K562 (cell line): ENCODE results near the gene ZNF195. TPM values are rescaled to one million over a fixed set of nuclear protein-coding genes. Genes with fewer than 3 reads are reported as not detected.
"Not testable (repeated sequence)": the region's sequence is repeated elsewhere in the genome, so short reads cannot be mapped to it uniquely, and the experiment has no call there.

Source experiments
- BHLHE40 ChIP-seq: IDR thresholded peaks from 2 replicates; pipeline ENCODE4 v1.6.1; 2011; ENCODE audit warnings: low read length, improper control_type of control experiment
- BMI1 ChIP-seq: fragments of 150-350 bp; IDR thresholded peaks from 2 replicates; pipeline ENCODE4 v1.6.1; 2014; ENCODE audit warnings: low read length
- CXXC5 ChIP-seq: fragments of 250-450 bp; sonication (Bioruptor Pico); IDR thresholded peaks from 2 replicates; pipeline ENCODE4 v1.8.0; 2022; ENCODE audit warnings: inconsistent platforms, mild to moderate bottlenecking, moderate library complexity
- EGR1 ChIP-seq: fragments of 450-650 bp; conservative IDR thresholded peaks from 2 replicates; pipeline ENCODE4 v1.6.1; 2017; ENCODE audit warnings: mild to moderate bottlenecking
- FIP1L1 ChIP-seq: fragments of 200-400 bp; formaldehyde crosslinking; IDR thresholded peaks from 2 replicates; pipeline ENCODE4 v1.6.1; 2018; ENCODE audit warnings: mild to moderate bottlenecking, low read depth, low read length; ENCODE audit not compliant: poor library complexity, severe bottlenecking
- GABPB1 ChIP-seq: sonication (generic); formaldehyde crosslinking; IDR thresholded peaks from 2 replicates; pipeline ENCODE4 v1.8.0; 2022; ENCODE audit warnings: mild to moderate bottlenecking, missing genetic modification reagents
- MAX ChIP-seq: sonication (generic); formaldehyde crosslinking; IDR thresholded peaks from 2 replicates; pipeline ENCODE4 v1.9.0; 2022; ENCODE audit warnings: mild to moderate bottlenecking, missing genetic modification reagents
- MXI1 ChIP-seq: IDR thresholded peaks from 2 replicates; pipeline ENCODE4 v1.6.1; 2011; ENCODE audit warnings: low read depth, mild to moderate bottlenecking, improper control_type of control experiment, low read length
- NR2C2 ChIP-seq, 2 experiments: fragments of 200-800 bp in 1 of 2; sonication (Bioruptor generic) in 1 of 2; sonication (generic) in 1 of 2; formaldehyde crosslinking in 1 of 2; IDR thresholded peaks; 2 replicates each; pipeline versions ENCODE4 v1.6.1 to v1.8.0; 2016 to 2022; ENCODE audit warnings: mild to moderate bottlenecking in 1 of 2, missing compliant biosample characterization in 1 of 2, missing genetic modification characterization in 1 of 2, missing genetic modification reagents in 1 of 2
- PHF8 ChIP-seq: fragments of 200-600 bp; sonication (generic); IDR thresholded peaks from 2 replicates; pipeline ENCODE4 v1.6.1; 2012; ENCODE audit warnings: mixed run types, mild to moderate bottlenecking, inconsistent platforms, low read length, moderate library complexity, borderline replicate concordance
- POLR2A ChIP-seq: fragments of 450-650 bp; conservative IDR thresholded peaks from 2 replicates; pipeline ENCODE4 v1.6.1; 2016
- RAD51 ChIP-seq: fragments of 450-650 bp; IDR thresholded peaks from 2 replicates; pipeline ENCODE4 v1.7.1; 2016; ENCODE audit warnings: low read depth, mild to moderate bottlenecking, borderline replicate concordance
- RBFOX2 ChIP-seq: fragments of 200-400 bp; formaldehyde crosslinking; IDR thresholded peaks from 2 replicates; pipeline ENCODE4 v1.6.1; 2017; ENCODE audit warnings: low read depth, mild to moderate bottlenecking, low read length, moderate library complexity
- RBM25 ChIP-seq: fragments of 200-400 bp; formaldehyde crosslinking; IDR thresholded peaks from 2 replicates; pipeline ENCODE4 v1.6.1; 2018; ENCODE audit warnings: low read length, low read depth, moderate library complexity; ENCODE audit not compliant: severe bottlenecking
- RCOR1 ChIP-seq, 2 experiments: IDR thresholded peaks; 2 replicates each; pipeline ENCODE4 v1.6.1; 2012; ENCODE audit warnings: low read depth in 2 of 2, low read length in 2 of 2, borderline replicate concordance in 1 of 2, improper control_type of control experiment in 1 of 2
- RFX1 ChIP-seq: fragments of 450-650 bp; IDR thresholded peaks from 2 replicates; pipeline ENCODE4 v1.6.1; 2016; ENCODE audit warnings: mild to moderate bottlenecking, moderate library complexity
- SIN3A ChIP-seq, 2 experiments: fragments of 150-350 bp in 1 of 2; IDR thresholded peaks; 2 replicates each; pipeline ENCODE4 v1.6.1; 2011 to 2016; ENCODE audit warnings: borderline replicate concordance in 2 of 2, low read depth in 2 of 2, low read length in 2 of 2, mild to moderate bottlenecking in 2 of 2, moderate library complexity in 2 of 2; ENCODE audit not compliant: control insufficient read depth in 1 of 2
- SP1 ChIP-seq: sonication (generic); formaldehyde crosslinking; IDR thresholded peaks from 2 replicates; pipeline ENCODE4 v1.8.1; 2022; ENCODE audit warnings: mild to moderate bottlenecking, missing genetic modification reagents
- SP2 ChIP-seq: IDR thresholded peaks from 2 replicates; pipeline ENCODE4 v1.6.1; 2011; ENCODE audit warnings: mild to moderate bottlenecking, low read depth, low read length, moderate library complexity; ENCODE audit not compliant: poor library complexity, severe bottlenecking; ENCODE audit errors: extremely low read depth
- SUPT5H ChIP-seq: fragments of 450-650 bp; IDR thresholded peaks from 2 replicates; pipeline ENCODE4 v1.6.1; 2016
- TAF1 ChIP-seq: IDR thresholded peaks from 2 replicates; pipeline ENCODE4 v1.6.1; 2011; ENCODE audit warnings: mild to moderate bottlenecking, low read length, moderate library complexity; ENCODE audit not compliant: insufficient read depth, control insufficient read depth, severe bottlenecking; ENCODE audit errors: extremely low read depth
- TFAP4 ChIP-seq: sonication (generic); formaldehyde crosslinking; IDR thresholded peaks from 2 replicates; pipeline ENCODE4 v1.8.0; 2022; ENCODE audit warnings: missing genetic modification reagents, mild to moderate bottlenecking, moderate library complexity, borderline replicate concordance
- VEZF1 ChIP-seq: fragments of 200-800 bp; sonication (Bioruptor generic); IDR thresholded peaks from 2 replicates; pipeline ENCODE4 v1.6.1; 2017; ENCODE audit warnings: missing genetic modification characterization, missing compliant biosample characterization
- polyA plus RNA-seq, 8 experiments: library from polyadenylated mRNA; depleted of rRNA in 4 of 8; stranded (reverse) in 5 of 8; unstranded in 3 of 8; fragments of >200 nt; fragmentation: Nextera tagmentation in 2 of 8; fragmentation: Illumina TruSeq in 1 of 8; extraction: Ambion mirVana in 2 of 8; extraction: Trizol in 1 of 8; gene quantifications; 2 replicates each; pipeline versions ENCODE4 v1.2.1 to v1.2.3, GENCODE V29; 2011 to 2014; ENCODE audit warnings: inconsistent platforms in 1 of 8, missing spikeins in 1 of 8
- total RNA-seq, 7 experiments: library from RNA; depleted of rRNA in 6 of 7; stranded (reverse); fragments of >200 nt in 6 of 7; fragmentation: Illumina TruSeq in 2 of 7; extraction: Trizol in 2 of 7; gene quantifications; 2 replicates each; pipeline versions ENCODE4 v1.2.1 to v1.2.3, GENCODE V29; 2011 to 2021; ENCODE audit warnings: low replicate concordance in 1 of 7
- TF ChIP-seq, protein P1 (sequence below): sonication (generic); formaldehyde crosslinking; IDR thresholded peaks from 2 replicates; pipeline ENCODE4 v1.5.0; 2020; ENCODE audit warnings: missing genetic modification reagents

The ZNF195 gene
- total and polyA plus RNA-seq, 9 of the 15 experiments (the other 6 are each of a cell fraction or from before 2014, with no cell fraction given): 42.1 to 75.5 (median 60.4) TPM

DNA sequence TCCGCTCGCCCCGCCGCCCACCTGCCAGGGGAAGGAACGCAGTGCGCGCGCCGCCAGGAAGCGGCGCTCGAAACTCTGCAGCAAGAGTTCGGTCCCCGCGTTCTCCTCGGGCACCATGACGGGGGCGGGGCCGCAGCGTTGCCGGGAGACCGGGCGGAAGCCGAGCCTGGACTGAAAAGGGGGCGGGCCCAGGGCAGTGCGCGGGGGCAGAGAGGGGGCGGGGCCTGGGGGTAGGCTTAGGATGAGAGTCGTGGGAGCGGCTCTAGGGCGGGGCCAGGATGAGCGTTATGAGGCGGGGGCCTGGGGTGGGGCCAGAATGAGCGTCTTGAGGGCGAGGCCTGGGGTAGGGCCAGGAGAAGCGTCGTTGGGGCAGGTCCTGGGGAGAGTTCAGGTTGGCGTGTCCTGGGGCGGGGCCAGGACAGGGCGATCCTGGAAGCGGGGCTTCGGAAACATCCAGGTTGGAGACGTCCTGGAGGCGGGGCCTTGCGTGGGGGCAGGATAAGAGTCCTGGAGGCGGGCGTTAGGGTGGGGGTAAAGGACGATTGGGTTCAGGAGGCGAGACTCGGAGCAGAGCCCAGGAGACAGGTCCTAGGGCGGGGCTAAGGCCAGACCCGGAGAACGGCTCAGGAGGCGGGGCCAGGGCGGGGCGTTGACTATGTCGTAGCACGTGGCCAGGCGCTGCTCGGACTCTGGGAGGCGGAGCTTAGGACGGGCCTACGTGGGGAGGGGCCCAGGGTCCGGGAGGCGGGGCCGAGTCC lies 43.6 kb upstream of the ZNF195 start (continued):
- TF ChIP-seq NR2C2 (CRISPR knock-in tag; IDR thresholded peaks at IDR 0.05): not testable (repeated sequence)
- TF ChIP-seq NR2C2 (tag; IDR thresholded peaks at IDR 0.05) (peak; percentile 49; the same call in 1 of the 2 replicates), BHLHE40 (peak; percentile 48; the same call in 1 of the 2 replicates), VEZF1 (CRISPR knock-in tag) (peak; percentile 81), TAF1 (peak; percentile 44), RCOR1 (IDR thresholded peaks at IDR 0.05; ENCODE audit: borderline replicate concordance in 1 of 2, low read depth in 2 of 2, low read length in 2 of 2) (peak in 1 of 2 experiments; percentile 31; a peak in 1 of 4 replicates), MXI1 (peak; percentile 78), TFAP4 (CRISPR knock-in tag) (peak; percentile 34; the same call in 1 of the 2 replicates), RAD51 (peak; percentile 82), CXXC5 (peak; percentile 73), MAX (peak; percentile 78), RFX1 (peak; percentile 81), EGR1 (peak; percentile 34; the same call in 1 of the 2 replicates), SIN3A (IDR thresholded peaks at IDR 0.05; ENCODE audit: borderline replicate concordance in 2 of 2, control insufficient read depth in 1 of 2, low read depth in 2 of 2, low read length in 2 of 2) (peak in 1 of 2 experiments; percentile 19; a peak in 1 of 4 replicates), FIP1L1 (peak; percentile 18), GABPB1 (CRISPR knock-in tag) (peak; percentile 69; the same call in 1 of the 2 replicates), RBM25 (peak; percentile 12), RBFOX2 (peak; percentile 66), SUPT5H (0 out of 2 replicates have a peak, but pooled peaks have one; percentile 43), PHF8 (peak; percentile 42; the same call in 1 of the 2 replicates), SP2 (peak; percentile 15), POLR2A (peak; percentile 58; the same call in 1 of the 2 replicates), SP1 (CRISPR knock-in tag) (peak; percentile 71), BMI1 (peak; percentile 68; the same call in 1 of the 2 replicates)
- TF ChIP-seq, protein P1, sequence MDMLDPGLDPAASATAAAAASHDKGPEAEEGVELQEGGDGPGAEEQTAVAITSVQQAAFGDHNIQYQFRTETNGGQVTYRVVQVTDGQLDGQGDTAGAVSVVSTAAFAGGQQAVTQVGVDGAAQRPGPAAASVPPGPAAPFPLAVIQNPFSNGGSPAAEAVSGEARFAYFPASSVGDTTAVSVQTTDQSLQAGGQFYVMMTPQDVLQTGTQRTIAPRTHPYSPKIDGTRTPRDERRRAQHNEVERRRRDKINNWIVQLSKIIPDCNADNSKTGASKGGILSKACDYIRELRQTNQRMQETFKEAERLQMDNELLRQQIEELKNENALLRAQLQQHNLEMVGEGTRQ (CRISPR knock-in tag): peak; percentile 73
